ENCODE measurements around the gene KRT3. TPM values are rescaled to one million over a fixed set of nuclear protein-coding genes. Genes with fewer than 3 reads are reported as not detected.

KRT3 gene
- total RNA-seq, 2 donors from 2014 or later = not detected

DNA sequence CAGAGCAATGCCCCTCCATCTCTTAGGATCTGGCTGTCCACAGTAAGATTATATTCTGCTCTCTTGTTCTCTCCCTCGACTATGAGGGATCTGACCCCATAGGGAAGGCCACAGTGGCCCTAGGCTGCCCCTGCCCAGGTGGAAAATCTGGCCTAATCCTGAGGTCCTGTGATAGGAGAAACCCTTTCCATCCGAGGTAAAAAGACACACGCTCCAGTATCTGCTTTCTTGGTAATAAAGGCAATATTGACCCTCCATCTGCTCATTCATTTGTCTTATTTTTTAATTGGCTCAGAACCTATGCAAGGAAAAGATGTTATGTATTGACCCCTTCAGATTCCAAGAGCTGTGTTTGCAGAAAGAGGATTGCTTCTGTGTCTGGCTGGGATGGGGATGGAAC is 28.5 kb downstream of the KRT3 start:
- no peak for DNase-seq (ENCODE audit: low spot score)
- TF ChIP-seq POLR2AphosphoS5 (IDR thresholded peaks at IDR 0.05) (no peak), POLR2A (IDR thresholded peaks at IDR 0.05) (no peak)
- TF ChIP-seq, protein P1, sequence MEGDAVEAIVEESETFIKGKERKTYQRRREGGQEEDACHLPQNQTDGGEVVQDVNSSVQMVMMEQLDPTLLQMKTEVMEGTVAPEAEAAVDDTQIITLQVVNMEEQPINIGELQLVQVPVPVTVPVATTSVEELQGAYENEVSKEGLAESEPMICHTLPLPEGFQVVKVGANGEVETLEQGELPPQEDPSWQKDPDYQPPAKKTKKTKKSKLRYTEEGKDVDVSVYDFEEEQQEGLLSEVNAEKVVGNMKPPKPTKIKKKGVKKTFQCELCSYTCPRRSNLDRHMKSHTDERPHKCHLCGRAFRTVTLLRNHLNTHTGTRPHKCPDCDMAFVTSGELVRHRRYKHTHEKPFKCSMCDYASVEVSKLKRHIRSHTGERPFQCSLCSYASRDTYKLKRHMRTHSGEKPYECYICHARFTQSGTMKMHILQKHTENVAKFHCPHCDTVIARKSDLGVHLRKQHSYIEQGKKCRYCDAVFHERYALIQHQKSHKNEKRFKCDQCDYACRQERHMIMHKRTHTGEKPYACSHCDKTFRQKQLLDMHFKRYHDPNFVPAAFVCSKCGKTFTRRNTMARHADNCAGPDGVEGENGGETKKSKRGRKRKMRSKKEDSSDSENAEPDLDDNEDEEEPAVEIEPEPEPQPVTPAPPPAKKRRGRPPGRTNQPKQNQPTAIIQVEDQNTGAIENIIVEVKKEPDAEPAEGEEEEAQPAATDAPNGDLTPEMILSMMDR (IDR thresholded peaks at IDR 0.05) = no peak
- Histone ChIP-seq H3K4me1 (replicated peaks) (no peaks in the 10 kb centered on the region), H3K27ac (no peak overlapping the region), H3K9me3 (no peaks in the 10 kb centered on the region), H3K27me3 (replicated peaks; ENCODE audit: insufficient read depth) (no peaks in the 10 kb centered on the region), H3K36me3 (no peaks in the 10 kb centered on the region), H3K4me3 (no peak overlapping the region)
- WGBS = 57% methylated on average over 3 of the region's 3 CpGs
- intact Hi-C loops (cut with DNase I) = no loop called here

DNA sequence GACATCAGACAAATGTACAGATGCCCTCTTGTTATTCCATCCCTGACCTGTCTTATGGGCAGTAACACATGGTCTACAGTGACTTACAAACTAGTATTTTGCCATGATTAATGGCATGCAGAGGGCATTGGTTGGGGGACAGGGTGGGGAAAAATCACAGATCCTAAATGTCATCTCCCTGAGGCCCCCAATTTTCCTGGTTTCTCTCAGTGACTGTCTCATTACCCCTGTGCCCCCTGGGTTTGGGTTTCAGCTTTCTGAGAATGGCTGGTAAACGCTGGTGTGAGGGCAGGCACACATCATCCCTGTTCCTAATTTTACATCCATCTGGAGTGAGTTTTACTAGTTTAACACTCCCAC is 28.9 kb downstream of the KRT3 start:
- TF ChIP-seq, protein P1 (IDR thresholded peaks at IDR 0.05) = no peak
- TF ChIP-seq POLR2A (IDR thresholded peaks at IDR 0.05) (no peak), POLR2AphosphoS5 (IDR thresholded peaks at IDR 0.05) (no peak)
- Histone ChIP-seq H3K4me1 (replicated peaks) (no peaks in the 10 kb centered on the region), H3K27me3 (replicated peaks; ENCODE audit: insufficient read depth) (no peaks in the 10 kb centered on the region), H3K36me3 (no peaks in the 10 kb centered on the region), H3K9me3 (no peaks in the 10 kb centered on the region), H3K4me3 (no peak overlapping the region), H3K27ac (no peak overlapping the region)
- 92% methylated on average over 1 of the region's 1 CpG for WGBS
- intact Hi-C loops (cut with DNase I) = no loop called here
- no peak for DNase-seq (ENCODE audit: low spot score)

DNA sequence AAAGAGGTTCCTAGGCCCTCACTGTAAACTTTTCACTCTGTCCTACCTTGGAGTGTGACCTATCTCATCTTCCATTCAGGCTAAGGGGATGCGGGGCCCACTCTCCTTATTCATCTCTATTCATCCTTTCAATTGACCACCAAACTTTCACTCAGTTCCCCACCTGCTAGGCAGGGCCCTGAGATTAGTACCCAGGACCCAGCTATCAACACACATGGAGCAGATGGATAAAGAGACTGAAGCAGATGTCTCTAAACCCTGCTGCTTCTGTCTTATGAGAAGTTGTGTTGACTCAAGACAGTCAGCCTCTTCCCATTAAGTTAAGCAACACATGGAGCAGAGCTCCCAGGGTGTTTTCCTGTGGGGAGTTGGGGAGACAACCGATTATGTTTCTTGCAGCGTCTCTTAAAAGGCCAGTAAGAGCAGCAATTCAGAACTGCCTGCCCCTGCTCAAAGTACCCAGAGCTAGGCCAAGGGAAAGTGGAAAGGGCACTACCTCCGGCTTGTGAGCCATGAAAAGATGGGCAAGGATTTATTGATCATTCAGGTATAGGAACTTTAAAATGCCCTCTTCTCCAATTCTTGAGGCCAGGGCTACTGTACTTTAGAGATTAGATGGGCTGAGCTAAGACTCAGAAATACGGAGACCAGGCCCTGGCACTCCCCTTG is 29.4 kb downstream of the KRT3 start:
- TF ChIP-seq POLR2AphosphoS5 (IDR thresholded peaks at IDR 0.05) (no peak), POLR2A (IDR thresholded peaks at IDR 0.05) (no peak)
- TF ChIP-seq, protein P1 (IDR thresholded peaks at IDR 0.05) = no peak
- Histone ChIP-seq H3K36me3 (no peaks in the 10 kb centered on the region), H3K4me1 (replicated peaks) (no peaks in the 10 kb centered on the region), H3K4me3 (no peak overlapping the region), H3K27me3 (replicated peaks; ENCODE audit: insufficient read depth) (no peaks in the 10 kb centered on the region), H3K9me3 (no peaks in the 10 kb centered on the region), H3K27ac (no peak overlapping the region)
- DNase-seq (ENCODE audit: low spot score) = no peak
- WGBS = 90% methylated on average over 5 of the region's 5 CpGs
- intact Hi-C loops (cut with DNase I) = no loop called here

DNA sequence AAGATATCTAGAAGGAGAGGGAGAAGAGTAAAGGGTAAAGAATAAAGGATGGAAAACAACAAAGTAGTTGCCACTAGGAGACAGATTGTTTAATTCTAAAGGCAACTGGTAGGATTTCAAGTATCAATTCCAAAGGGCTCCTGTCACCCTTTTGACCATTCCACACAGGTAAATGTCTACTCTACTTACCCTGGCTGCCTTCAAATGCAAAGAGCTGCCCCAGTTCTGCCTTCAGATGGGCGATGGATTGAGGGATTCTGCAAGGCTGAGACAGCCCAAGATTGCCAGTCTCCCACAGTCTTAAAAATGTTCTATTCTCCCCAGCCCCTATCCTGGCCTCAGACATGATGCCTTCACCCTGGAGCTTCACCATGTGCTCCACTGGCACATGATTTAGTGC is 30.2 kb downstream of the KRT3 start:
- no peak overlapping the region for H3K4me3 ChIP-seq
- H3K27me3 ChIP-seq (replicated peaks; ENCODE audit: insufficient read depth) = no peaks in the 10 kb centered on the region
- no peak for DNase-seq (ENCODE audit: low spot score)
- intact Hi-C loops (cut with DNase I) = no loop called here
- H3K4me1 ChIP-seq (replicated peaks) = no peaks in the 10 kb centered on the region
- H3K9me3 ChIP-seq = no peaks in the 10 kb centered on the region
- no peaks in the 10 kb centered on the region for H3K36me3 ChIP-seq
- H3K27ac ChIP-seq = no peak overlapping the region
- WGBS = 87% methylated on average over 1 of the region's 1 CpG
- no peak for TF ChIP-seq POLR2AphosphoS5 (IDR thresholded peaks at IDR 0.05)

DNA sequence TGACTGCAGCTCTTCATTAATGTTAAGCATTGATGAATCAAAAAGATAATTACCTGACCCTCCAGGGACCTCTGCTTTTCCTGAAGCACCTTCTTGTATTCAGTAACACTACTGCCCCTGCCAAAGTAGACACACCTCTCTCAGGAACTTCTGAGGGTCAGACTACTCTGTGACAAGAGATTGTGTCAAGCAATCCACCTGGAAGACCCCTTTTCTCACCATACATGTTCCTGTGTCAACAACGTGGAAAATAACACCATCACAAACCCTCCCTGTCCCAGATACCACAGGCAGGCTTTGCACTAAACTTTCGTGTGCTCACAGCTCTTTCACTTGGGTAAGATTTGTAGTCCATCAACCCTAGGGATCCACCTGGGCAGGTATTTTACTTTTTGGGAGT is 31.9 kb downstream of the KRT3 start:
- Histone ChIP-seq H3K4me3 (no peak overlapping the region), H3K27ac (no peak overlapping the region), H3K36me3 (no peaks in the 10 kb centered on the region), H3K9me3 (no peaks in the 10 kb centered on the region), H3K27me3 (replicated peaks; ENCODE audit: insufficient read depth) (no peaks in the 10 kb centered on the region), H3K4me1 (replicated peaks) (no peaks in the 10 kb centered on the region)
- 84% methylated on average over 2 of the region's 2 CpGs for WGBS
- TF ChIP-seq POLR2A (IDR thresholded peaks at IDR 0.05) = no peak
- TF ChIP-seq, protein P1 (IDR thresholded peaks at IDR 0.05) = no peak
- TF ChIP-seq POLR2AphosphoS5 (IDR thresholded peaks at IDR 0.05) = no peak
- no peak for DNase-seq (ENCODE audit: low spot score)
- intact Hi-C loops (cut with DNase I) = no loop called here
